Colonic mucosa (tissue), 4 donors: ENCODE measurements around the gene RASL10B. TPM values are rescaled to one million over a fixed set of nuclear protein-coding genes. Genes with fewer than 3 reads are reported as not detected.

Experiments used
- DNase-seq: peaks from one replicate; pipeline ENCODE4 v3.0.0-alpha.2; 2020
- H3K27ac ChIP-seq: fragments of 200-600 bp; one replicate; pipeline ENCODE4 v1.8.0; 2021
- H3K27me3 ChIP-seq: fragments of 200-600 bp; one replicate; pipeline ENCODE4 v1.8.0; 2021
- H3K36me3 ChIP-seq: fragments of 200-600 bp; one replicate; pipeline ENCODE4 v1.8.0; 2021
- H3K4me1 ChIP-seq: fragments of 200-600 bp; one replicate; pipeline ENCODE4 v1.8.0; 2021; ENCODE audit warnings: mild to moderate bottlenecking
- H3K4me3 ChIP-seq: fragments of 200-600 bp; one replicate; pipeline ENCODE4 v1.8.0; 2021
- H3K9ac ChIP-seq, 2 donors: one replicate each; pipeline ENCODE4 v1.7.0; 2013; ENCODE audit warnings: control low read depth in 2 of 2, low read depth in 2 of 2, low read length in 2 of 2
- H3K9me3 ChIP-seq: fragments of 200-600 bp; one replicate; pipeline ENCODE4 v1.8.0; 2021
- CTCF ChIP-seq: fragments of 200-600 bp; IDR thresholded peaks from one replicate; pipeline ENCODE4 v1.8.0; 2022; ENCODE audit warnings: antibody characterized with exemption, mild to moderate bottlenecking
- intact Hi-C: fragments of 100-400 bp; cut with DNase I; formaldehyde crosslinking; loops from one replicate; pipeline ENCODE4 v1.14.1; 2022
- total RNA-seq, 2 donors: library from RNA; stranded (reverse); fragmentation: NEBNext Ultra II Directional in 1 of 2; extraction: Animal tissue kit (Norgen Biotek cat#: 25700) in 1 of 2; gene quantifications; one replicate each; pipeline ENCODE4 v1.2.1, GENCODE V29; 2021
- donor health status: healthy.
- donor health status: DM: no; HTN: no; CAD: no.
- donor health status: DM: no; HTN: no; CAD: no.

The RASL10B gene
- total RNA-seq, 2 donors from 2014 or later: 0.07 to 0.21 TPM

GRCh38 chr17:35731917-35732805, 722 bp downstream of the RASL10B start:
- Histone ChIP-seq H3K4me3 (peak overlapping the region; percentile 41), H3K9ac (peak overlapping the region in 1 of 2 donors; percentile 20), H3K36me3 (no peaks in the 10 kb centered on the region), H3K9me3 (no peaks in the 10 kb centered on the region), H3K4me1 (no peaks in the 10 kb centered on the region), H3K27ac (no peak overlapping the region), H3K27me3 (no peaks in the 10 kb centered on the region)
- no peak for DNase-seq
- no peak for TF ChIP-seq CTCF
- intact Hi-C loops: no loop called here

GRCh38 chr17:35732806-35733136, 1.3 kb downstream of the RASL10B start:
- no peaks in the 10 kb centered on the region for H3K4me1 ChIP-seq
- H3K36me3 ChIP-seq: no peaks in the 10 kb centered on the region
- no peak overlapping the region for H3K9ac ChIP-seq
- H3K9me3 ChIP-seq: no peaks in the 10 kb centered on the region
- TF ChIP-seq CTCF: no peak
- intact Hi-C loops: no loop called here
- H3K4me3 ChIP-seq: no peak overlapping the region
- no peak overlapping the region for H3K27ac ChIP-seq
- DNase-seq: no peak
- no peaks in the 10 kb centered on the region for H3K27me3 ChIP-seq

- Histone ChIP-seq H3K9me3 (no peaks in the 10 kb centered on the region), H3K4me1 (no peaks in the 10 kb centered on the region), H3K9ac (no peak overlapping the region), H3K27me3 (no peaks in the 10 kb centered on the region), H3K27ac (no peak overlapping the region), H3K36me3 (no peaks in the 10 kb centered on the region), H3K4me3 (no peak overlapping the region)
- intact Hi-C loops: no loop called here
- no peak for TF ChIP-seq CTCF
- no peak for DNase-seq
Measured at GRCh38 chr17:35733366-35733765, 1.9 kb downstream of the RASL10B start.

- no peak overlapping the region for H3K9ac ChIP-seq
- no peak for TF ChIP-seq CTCF
Measured at GRCh38 chr17:35734396-35734795, 3.0 kb downstream of the RASL10B start.

GRCh38 chr17:35735036-35735805, 3.8 kb downstream of the RASL10B start:
- H3K9me3 ChIP-seq: no peaks in the 10 kb centered on the region
- TF ChIP-seq CTCF: no peak
- no peak overlapping the region for H3K9ac ChIP-seq
- no peak overlapping the region for H3K27ac ChIP-seq
- H3K36me3 ChIP-seq: no peaks in the 10 kb centered on the region
- H3K4me1 ChIP-seq: no peaks in the 10 kb centered on the region
- peaks cover 2% of the 10 kb centered on the region for H3K27me3 ChIP-seq
- no peak overlapping the region for H3K4me3 ChIP-seq
- DNase-seq: no peak
- intact Hi-C loops: no loop called here

More at GRCh38 chr17:35734396-35734795, 3.0 kb downstream of the RASL10B start:
- DNase-seq: no peak
- no peak overlapping the region for H3K27ac ChIP-seq
- no peaks in the 10 kb centered on the region for H3K9me3 ChIP-seq
- no peaks in the 10 kb centered on the region for H3K36me3 ChIP-seq
- no peak overlapping the region for H3K4me3 ChIP-seq
- intact Hi-C loops: no loop called here
- H3K27me3 ChIP-seq: no peaks in the 10 kb centered on the region
- no peaks in the 10 kb centered on the region for H3K4me1 ChIP-seq
